ENCODE results near the gene TMEM53.

DNA sequence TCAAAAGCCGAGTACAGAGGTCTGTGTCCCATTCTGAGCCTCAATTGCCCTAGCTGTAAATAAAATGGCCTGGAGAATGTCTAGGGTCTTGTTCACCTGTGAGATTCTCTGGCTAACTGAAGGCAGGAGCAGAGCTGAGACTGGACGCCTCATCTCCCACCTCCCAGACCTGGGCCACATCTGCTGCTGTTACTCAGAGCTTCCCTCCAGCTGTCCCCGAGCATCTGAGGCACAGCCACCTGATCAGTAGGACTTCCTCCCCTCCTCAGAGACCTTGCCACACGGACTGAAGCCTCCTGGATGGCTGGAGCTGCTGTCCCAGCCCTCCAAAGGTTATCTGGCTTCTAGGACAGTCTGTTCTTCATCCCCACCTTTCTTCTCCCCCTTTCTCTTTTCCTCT is 62.4 kb downstream of the TMEM53 start:
- TF ChIP-seq CTCF (IDR thresholded peaks at IDR 0.05) (no peak), POLR2A (IDR thresholded peaks at IDR 0.05) (no peak)

All from lower leg skin (tissue), 3 donors.